ENCODE results near the gene LCN1. TPM values are rescaled to one million over a fixed set of nuclear protein-coding genes. Genes with fewer than 3 reads are reported as not detected.
"Not testable (repeated sequence)": the region's sequence is repeated elsewhere in the genome, so short reads cannot be mapped to it uniquely, and the experiment has no call there.

LCN1 gene
- total and polyA plus RNA-seq, 2 experiments from 2014 or later: not detected

DNA sequence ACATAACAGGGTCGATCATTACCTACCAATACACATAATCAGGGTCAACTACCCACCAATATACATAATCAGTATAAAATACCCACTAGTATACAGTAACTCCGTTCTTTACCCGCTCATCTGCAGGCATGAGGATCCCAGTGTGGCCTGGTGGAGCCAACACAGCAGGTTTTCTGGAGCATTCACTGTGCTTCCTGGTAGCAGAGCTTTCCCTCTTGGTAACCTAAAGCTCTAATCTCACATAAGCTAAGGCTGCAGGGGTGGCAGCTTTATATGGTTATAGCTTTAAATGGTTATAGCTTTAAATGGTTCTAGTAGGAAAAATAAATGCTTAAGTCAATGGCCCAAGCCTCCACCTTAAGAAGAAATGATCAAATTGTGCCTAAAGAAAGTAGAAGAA lies 11.9 kb downstream of the LCN1 start:
- Histone ChIP-seq H3F3A (ENCODE audit: insufficient read depth) (no peaks in the 10 kb centered on the region), H2AFZ (no peak overlapping the region), H3K36me3 (ENCODE audit: low read depth) (no peaks in the 10 kb centered on the region), H3K4me2 (ENCODE audit: unreplicated experiment) (no peak overlapping the region), H3K9me2 (ENCODE audit: insufficient read depth) (no peaks in the 10 kb centered on the region), H3K4me3 (no peak overlapping the region), H3K4me1 (ENCODE audit: insufficient read depth) (no peaks in the 10 kb centered on the region), H4K20me1 (ENCODE audit: insufficient read depth) (no peaks in the 10 kb centered on the region), H3K79me2 (ENCODE audit: insufficient read depth) (no peaks in the 10 kb centered on the region), H3K27me3 (replicated peaks; ENCODE audit: insufficient read depth) (peaks cover 19% of the 10 kb centered on the region), H3K27ac (no peak overlapping the region), H3K9ac (no peak overlapping the region), H3K9me3 (ENCODE audit: low read depth) (no peaks in the 10 kb centered on the region)
- in situ Hi-C loops (cut with MboI): no loop called here
- 80 to 81% methylated on average over 3 of the region's 3 CpGs for WGBS, 2 experiments (ENCODE audit: low coverage in 1 of 2, low lambda C conversion rate in 2 of 2, missing lambda C conversion rate in 2 of 2)
- DNase-seq: no peak
- no peak for TF ChIP-seq EZH2phosphoT487 (IDR thresholded peaks at IDR 0.05; ENCODE audit: insufficient read depth, low read depth)
- no peak for TF ChIP-seq EZH2 (IDR thresholded peaks at IDR 0.05; ENCODE audit: insufficient read depth, poor library complexity, severe bottlenecking)

DNA sequence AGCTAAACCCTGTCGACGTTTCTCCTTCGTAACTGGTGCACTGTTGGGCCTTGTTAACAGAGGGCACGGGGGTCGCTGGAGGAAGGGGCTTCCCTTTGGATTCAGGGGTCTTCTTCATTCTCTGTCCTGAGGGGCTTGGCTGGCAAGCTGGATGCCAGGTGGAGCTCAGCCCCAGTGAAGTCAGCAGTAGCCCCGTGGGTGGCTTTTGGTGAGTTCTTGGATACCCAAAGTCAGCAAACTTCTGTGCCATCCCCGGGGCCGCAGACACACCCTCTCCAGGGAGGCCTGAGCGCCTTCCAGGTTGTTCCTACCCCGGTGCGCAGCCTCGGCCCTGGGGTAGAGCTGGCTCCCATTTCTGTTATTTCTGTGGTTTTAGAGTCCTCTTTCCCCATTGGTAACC lies 12.4 kb downstream of the LCN1 start:
- TF ChIP-seq EZH2phosphoT487 (IDR thresholded peaks at IDR 0.05; ENCODE audit: insufficient read depth, low read depth) (no peak), EZH2 (IDR thresholded peaks at IDR 0.05; ENCODE audit: insufficient read depth, poor library complexity, severe bottlenecking) (no peak)

GRCh38 chr9:135534192-135534711 lies 13.0 kb downstream of the LCN1 start:
- H3K9me2 ChIP-seq (ENCODE audit: insufficient read depth); H3K4me2 ChIP-seq (ENCODE audit: unreplicated experiment); in situ Hi-C loops (cut with MboI); H3K4me1 ChIP-seq (ENCODE audit: insufficient read depth); H3K9me3 ChIP-seq (ENCODE audit: low read depth); H3K79me2 ChIP-seq (ENCODE audit: insufficient read depth); H3K36me3 ChIP-seq (ENCODE audit: low read depth); H3K9ac ChIP-seq; H3F3A ChIP-seq (ENCODE audit: insufficient read depth); H3K27ac ChIP-seq; H3K4me3 ChIP-seq; H2AFZ ChIP-seq; H4K20me1 ChIP-seq (ENCODE audit: insufficient read depth): not testable (repeated sequence)
- WGBS, 2 experiments (ENCODE audit: low coverage in 1 of 2, low lambda C conversion rate in 2 of 2, missing lambda C conversion rate in 2 of 2): 6 to 8% methylated on average over 10 of the region's 10 CpGs
- peaks cover 19% of the 10 kb centered on the region for H3K27me3 ChIP-seq (replicated peaks; ENCODE audit: insufficient read depth)
- peak; percentile 21 for DNase-seq

More for the DNA sequence above, 12.4 kb downstream of the LCN1 start:
- no peak overlapping the region for H3K4me2 ChIP-seq (ENCODE audit: unreplicated experiment)
- H3K4me1 ChIP-seq (ENCODE audit: insufficient read depth): no peaks in the 10 kb centered on the region
- no peak overlapping the region for H3K9ac ChIP-seq
- H3K4me3 ChIP-seq: no peak overlapping the region
- H3K27me3 ChIP-seq (replicated peaks; ENCODE audit: insufficient read depth): peaks cover 19% of the 10 kb centered on the region
- no peaks in the 10 kb centered on the region for H3K9me2 ChIP-seq (ENCODE audit: insufficient read depth)
- H3K27ac ChIP-seq: no peak overlapping the region
- no peaks in the 10 kb centered on the region for H3F3A ChIP-seq (ENCODE audit: insufficient read depth)
- in situ Hi-C loops (cut with MboI): no loop called here
- no peak for DNase-seq
- no peaks in the 10 kb centered on the region for H4K20me1 ChIP-seq (ENCODE audit: insufficient read depth)
- no peaks in the 10 kb centered on the region for H3K79me2 ChIP-seq (ENCODE audit: insufficient read depth)
- H3K9me3 ChIP-seq (ENCODE audit: low read depth): no peaks in the 10 kb centered on the region
- 76 to 79% methylated on average over 12 of the region's 12 CpGs for WGBS, 2 experiments (ENCODE audit: low coverage in 1 of 2, low lambda C conversion rate in 2 of 2, missing lambda C conversion rate in 2 of 2)
- no peak overlapping the region for H2AFZ ChIP-seq
- H3K36me3 ChIP-seq (ENCODE audit: low read depth): no peaks in the 10 kb centered on the region

DNA sequence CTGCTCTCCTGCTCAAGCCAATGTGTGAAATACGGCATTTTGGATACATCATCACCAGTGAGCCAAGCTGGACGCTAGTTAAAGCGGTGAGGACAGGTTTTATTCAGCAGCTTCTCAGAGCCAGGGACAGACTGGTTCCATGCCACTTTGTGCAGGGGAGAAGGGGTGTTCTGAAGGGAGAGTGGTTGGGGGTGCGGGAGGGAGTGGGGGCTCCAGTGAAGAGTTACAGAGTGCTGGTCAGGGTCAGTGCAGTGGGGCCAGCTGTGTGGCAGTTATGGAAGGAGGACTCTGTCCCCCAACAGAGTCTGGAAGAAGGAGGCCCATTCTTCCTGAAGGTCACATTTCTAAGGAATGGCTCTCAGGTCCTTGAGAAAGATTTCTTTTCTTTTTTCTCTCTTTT lies 13.6 kb downstream of the LCN1 start:
- H3K9me2 ChIP-seq (ENCODE audit: insufficient read depth); H3K36me3 ChIP-seq (ENCODE audit: low read depth); in situ Hi-C loops (cut with MboI); H3K4me2 ChIP-seq (ENCODE audit: unreplicated experiment); H3K9ac ChIP-seq; H3K9me3 ChIP-seq (ENCODE audit: low read depth); H3K4me3 ChIP-seq; H3K27ac ChIP-seq; H2AFZ ChIP-seq; DNase-seq; H4K20me1 ChIP-seq (ENCODE audit: insufficient read depth); H3F3A ChIP-seq (ENCODE audit: insufficient read depth); H3K79me2 ChIP-seq (ENCODE audit: insufficient read depth); H3K4me1 ChIP-seq (ENCODE audit: insufficient read depth): not testable (repeated sequence)
- H3K27me3 ChIP-seq (replicated peaks; ENCODE audit: insufficient read depth): peaks cover 19% of the 10 kb centered on the region
- 49 to 56% methylated on average over 3 to 4 of the region's 4 CpGs for WGBS, 2 experiments (ENCODE audit: low coverage in 1 of 2, low lambda C conversion rate in 2 of 2, missing lambda C conversion rate in 2 of 2)

- DNase-seq; H3K9ac ChIP-seq; H3K4me1 ChIP-seq (ENCODE audit: insufficient read depth); H3K9me2 ChIP-seq (ENCODE audit: insufficient read depth); H3K4me3 ChIP-seq; H3K4me2 ChIP-seq (ENCODE audit: unreplicated experiment); in situ Hi-C loops (cut with MboI); H3K9me3 ChIP-seq (ENCODE audit: low read depth); H3K36me3 ChIP-seq (ENCODE audit: low read depth); H3K79me2 ChIP-seq (ENCODE audit: insufficient read depth); H4K20me1 ChIP-seq (ENCODE audit: insufficient read depth); H3K27ac ChIP-seq; H3F3A ChIP-seq (ENCODE audit: insufficient read depth); H2AFZ ChIP-seq: not testable (repeated sequence)
- peaks cover 19% of the 10 kb centered on the region for H3K27me3 ChIP-seq (replicated peaks; ENCODE audit: insufficient read depth)
- WGBS, 2 experiments (ENCODE audit: low coverage in 1 of 2, low lambda C conversion rate in 2 of 2, missing lambda C conversion rate in 2 of 2): 57 to 66% methylated on average over 8 to 9 of the region's 13 CpGs
Observed at GRCh38 chr9:135535631-135536030, 14.4 kb downstream of the LCN1 start.

All from GM23248 (cell line).